HG02970 (cell line): Measurements from ENCODE around the gene USP17L25.
"Not testable (repeated sequence)": the region's sequence is repeated elsewhere in the genome, so short reads cannot be mapped to it uniquely, and the experiment has no call there.

Experiments used
- ATAC-seq: cut with Tn5 transposase; IDR thresholded peaks from one replicate; pipeline ENCODE4 v1.9.1; 2021; ENCODE audit warnings: mild to moderate bottlenecking, moderate library complexity, moderate number of reproducible peaks; ENCODE audit not compliant: unreplicated experiment, low FRiP score

Gene USP17L25

DNA sequence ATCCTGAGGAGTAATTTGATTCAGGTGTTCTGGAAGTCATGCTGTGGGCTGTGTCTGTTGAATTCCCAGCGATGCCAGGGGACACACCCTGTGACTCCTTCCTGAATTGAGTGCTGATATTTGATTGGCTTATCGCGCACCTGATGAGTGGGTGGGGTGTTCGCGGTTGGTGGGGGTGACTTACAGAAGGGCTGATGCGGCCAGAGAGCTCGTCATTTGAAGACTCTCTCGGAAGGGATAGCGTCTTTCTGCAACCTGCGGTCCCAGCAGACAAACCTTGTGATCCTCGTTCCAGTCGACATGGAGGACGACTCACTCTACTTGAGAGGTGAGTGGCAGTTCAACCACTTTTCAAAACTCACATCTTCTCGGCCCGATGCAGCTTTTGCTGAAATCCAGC lies at the start of gene USP17L25:
USP17L25 (plus strand) TSS at position 301 of the 400 bp plus-strand sequence; CDS start at position 301, 0 bp downstream.
- ATAC-seq, result not testable (repeated sequence)

- not testable (repeated sequence) for ATAC-seq
Observed at GRCh38 chr4:9324191-9324590, 5.5 kb upstream of the USP17L25 start.

DNA sequence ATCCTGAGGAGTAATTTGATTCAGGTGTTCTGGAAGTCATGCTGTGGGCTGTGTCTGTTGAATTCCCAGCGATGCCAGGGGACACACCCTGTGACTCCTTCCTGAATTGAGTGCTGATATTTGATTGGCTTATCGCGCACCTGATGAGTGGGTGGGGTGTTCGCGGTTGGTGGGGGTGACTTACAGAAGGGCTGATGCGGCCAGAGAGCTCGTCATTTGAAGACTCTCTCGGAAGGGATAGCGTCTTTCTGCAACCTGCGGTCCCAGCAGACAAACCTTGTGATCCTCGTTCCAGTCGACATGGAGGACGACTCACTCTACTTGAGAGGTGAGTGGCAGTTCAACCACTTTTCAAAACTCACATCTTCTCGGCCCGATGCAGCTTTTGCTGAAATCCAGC lies 4.8 kb upstream of the USP17L25 start, which contains the start of gene USP17L24:
USP17L24 (plus strand) TSS at position 301 of the 400 bp plus-strand sequence; CDS start at position 301, 0 bp downstream.
- ATAC-seq, result not testable (repeated sequence)

- not testable (repeated sequence) for ATAC-seq
Observed at GRCh38 chr4:9334358-9334757, 4.6 kb downstream of the USP17L25 start, which contains the start of gene USP17L26. Gene USP17L26, plus strand, starts transcription at chr4:9334658. Its CDS starts 0 bp downstream, at chr4:9334658.

DNA sequence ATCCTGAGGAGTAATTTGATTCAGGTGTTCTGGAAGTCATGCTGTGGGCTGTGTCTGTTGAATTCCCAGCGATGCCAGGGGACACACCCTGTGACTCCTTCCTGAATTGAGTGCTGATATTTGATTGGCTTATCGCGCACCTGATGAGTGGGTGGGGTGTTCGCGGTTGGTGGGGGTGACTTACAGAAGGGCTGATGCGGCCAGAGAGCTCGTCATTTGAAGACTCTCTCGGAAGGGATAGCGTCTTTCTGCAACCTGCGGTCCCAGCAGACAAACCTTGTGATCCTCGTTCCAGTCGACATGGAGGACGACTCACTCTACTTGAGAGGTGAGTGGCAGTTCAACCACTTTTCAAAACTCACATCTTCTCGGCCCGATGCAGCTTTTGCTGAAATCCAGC lies 9.4 kb downstream of the USP17L25 start, which contains the start of gene USP17L5:
USP17L5 (plus strand) TSS at position 301 of the 400 bp plus-strand sequence; CDS start at position 301, 0 bp downstream.
- ATAC-seq, result not testable (repeated sequence)

DNA sequence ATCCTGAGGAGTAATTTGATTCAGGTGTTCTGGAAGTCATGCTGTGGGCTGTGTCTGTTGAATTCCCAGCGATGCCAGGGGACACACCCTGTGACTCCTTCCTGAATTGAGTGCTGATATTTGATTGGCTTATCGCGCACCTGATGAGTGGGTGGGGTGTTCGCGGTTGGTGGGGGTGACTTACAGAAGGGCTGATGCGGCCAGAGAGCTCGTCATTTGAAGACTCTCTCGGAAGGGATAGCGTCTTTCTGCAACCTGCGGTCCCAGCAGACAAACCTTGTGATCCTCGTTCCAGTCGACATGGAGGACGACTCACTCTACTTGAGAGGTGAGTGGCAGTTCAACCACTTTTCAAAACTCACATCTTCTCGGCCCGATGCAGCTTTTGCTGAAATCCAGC lies 14.1 kb downstream of the USP17L25 start, which contains the start of gene USP17L27:
USP17L27 (plus strand) TSS at position 301 of the 400 bp plus-strand sequence; CDS start at position 301, 0 bp downstream.
- not testable (repeated sequence) for ATAC-seq

GRCh38 chr4:9348593-9348992 lies 18.9 kb downstream of the USP17L25 start, which contains the start of gene USP17L28:
Gene USP17L28, plus strand, starts transcription at chr4:9348893. Its CDS starts 0 bp downstream, at chr4:9348893.
- ATAC-seq, result not testable (repeated sequence)

GRCh38 chr4:9350866-9351265 lies 21.2 kb downstream of the USP17L25 start:
- ATAC-seq, result not testable (repeated sequence)

DNA sequence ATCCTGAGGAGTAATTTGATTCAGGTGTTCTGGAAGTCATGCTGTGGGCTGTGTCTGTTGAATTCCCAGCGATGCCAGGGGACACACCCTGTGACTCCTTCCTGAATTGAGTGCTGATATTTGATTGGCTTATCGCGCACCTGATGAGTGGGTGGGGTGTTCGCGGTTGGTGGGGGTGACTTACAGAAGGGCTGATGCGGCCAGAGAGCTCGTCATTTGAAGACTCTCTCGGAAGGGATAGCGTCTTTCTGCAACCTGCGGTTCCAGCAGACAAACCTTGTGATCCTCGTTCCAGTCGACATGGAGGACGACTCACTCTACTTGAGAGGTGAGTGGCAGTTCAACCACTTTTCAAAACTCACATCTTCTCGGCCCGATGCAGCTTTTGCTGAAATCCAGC lies 23.6 kb downstream of the USP17L25 start, which contains the start of gene USP17L29:
USP17L29 (plus strand) TSS at position 301 of the 400 bp plus-strand sequence; CDS start at position 301, 0 bp downstream.
- ATAC-seq, result not testable (repeated sequence)

- ATAC-seq, result not testable (repeated sequence)
Observed at GRCh38 chr4:9362829-9363228, 33.1 kb downstream of the USP17L25 start, which contains the start of gene USP17L30. Gene USP17L30, plus strand, starts transcription at chr4:9363129. Its CDS starts 0 bp downstream, at chr4:9363129.

- ATAC-seq, result not testable (repeated sequence)
Observed at GRCh38 chr4:9379881-9380280, 50.2 kb downstream of the USP17L25 start.
